MCF 10A (cell line): ENCODE results near the gene RCE1. TPM values are rescaled to one million over a fixed set of nuclear protein-coding genes. Genes with fewer than 3 reads are reported as not detected.

Experiments
- BruUV-seq: library from RNA; stranded (reverse); fragments of 400-500 nt; replicated peaks from 2 replicates; lab custom pipeline; 2021; lab: Mats Ljungman, UMichigan
- CTCF ChIA-PET: fragments of 300-600 bp; sonication (Branson Sonifier 250); formaldehyde crosslinking; extraction: SDS; loops from one replicate; lab custom pipeline; 2021; ENCODE audit warnings: antibody characterized with exemption, inconsistent platforms; lab: Yijun Ruan, JAX
- POLR2A ChIA-PET: fragments of 300-600, 350-650 bp; sonication (Branson Sonifier 250); formaldehyde crosslinking; extraction: SDS; loops from one replicate; lab custom pipeline; 2020; ENCODE audit warnings: antibody characterized with exemption, inconsistent platforms; lab: Yijun Ruan, JAX
- DNase-seq: peaks from one replicate; pipeline ENCODE4 v3.0.0-alpha.2; 2018; ENCODE audit not compliant: unreplicated experiment
- H3K27ac Mint-ChIP-seq: one replicate; pipeline ENCODE4 v1.8.0; 2022; ENCODE audit warnings: mild to moderate bottlenecking, low read depth, mixed read lengths; ENCODE audit not compliant: unreplicated experiment
- H3K27me3 Mint-ChIP-seq: one replicate; pipeline ENCODE4 v1.8.0; 2022; ENCODE audit warnings: mixed read lengths; ENCODE audit not compliant: insufficient read depth, unreplicated experiment
- H3K36me3 Mint-ChIP-seq: one replicate; pipeline ENCODE4 v1.8.0; 2022; ENCODE audit warnings: mild to moderate bottlenecking, moderate library complexity, mixed read lengths; ENCODE audit not compliant: insufficient read depth, unreplicated experiment
- H3K4me1 Mint-ChIP-seq: one replicate; pipeline ENCODE4 v1.8.0; 2022; ENCODE audit warnings: mixed read lengths; ENCODE audit not compliant: insufficient read depth, unreplicated experiment
- H3K4me3 Mint-ChIP-seq: one replicate; pipeline ENCODE4 v1.8.0; 2022; ENCODE audit warnings: mild to moderate bottlenecking, moderate library complexity, mixed read lengths; ENCODE audit not compliant: unreplicated experiment
- H3K9me3 Mint-ChIP-seq: one replicate; pipeline ENCODE4 v1.8.0; 2022; ENCODE audit warnings: mixed read lengths; ENCODE audit not compliant: unreplicated experiment
- CTCF ChIP-seq: fragments of 200-600 bp; IDR thresholded peaks from one replicate; pipeline ENCODE4 v1.8.0; 2022; ENCODE audit warnings: antibody characterized with exemption, mild to moderate bottlenecking; ENCODE audit not compliant: unreplicated experiment
- intact Hi-C: fragments of 100-400 bp; cut with micrococcal nuclease; formaldehyde crosslinking; loops from 2 replicates; pipeline ENCODE4 v1.14.1; 2022
- total RNA-seq: library from RNA; stranded (reverse); gene quantifications from 2 replicates; pipeline ENCODE4 v1.2.3, GENCODE V29; 2022

The RCE1 gene
- total RNA-seq, 1 experiment from 2014 or later: 23.3 TPM

GRCh38 chr11:66881927-66882452 lies 38.7 kb downstream of the RCE1 start:
- TF ChIP-seq CTCF: no peak
- Mint-ChIP-seq H3K4me3 (no peak overlapping the region), H3K9me3 (no peaks in the 10 kb centered on the region), H3K27me3 (no peaks in the 10 kb centered on the region), H3K36me3 (peaks cover 6% of the 10 kb centered on the region), H3K27ac (no peak overlapping the region), H3K4me1 (peaks cover 54% of the 10 kb centered on the region)
- no TSS peak for BruUV-seq
- POLR2A ChIA-PET: interaction anchor here (0.5 to 3.7 kb wide), 4 partner anchors 8 to 76 kb away, joined by 3 to 26 read pairs (median 6); partner anchors contain the start of genes PC and RCE1
- CTCF ChIA-PET: interaction anchor here (0.5 to 2.0 kb wide), 6 partner anchors 9 to 173 kb away, joined by 3 to 8 read pairs (median 3); partner anchors contain the start of gene C11orf86
- DNase-seq: no peak
- intact Hi-C loops: no loop called here

DNA sequence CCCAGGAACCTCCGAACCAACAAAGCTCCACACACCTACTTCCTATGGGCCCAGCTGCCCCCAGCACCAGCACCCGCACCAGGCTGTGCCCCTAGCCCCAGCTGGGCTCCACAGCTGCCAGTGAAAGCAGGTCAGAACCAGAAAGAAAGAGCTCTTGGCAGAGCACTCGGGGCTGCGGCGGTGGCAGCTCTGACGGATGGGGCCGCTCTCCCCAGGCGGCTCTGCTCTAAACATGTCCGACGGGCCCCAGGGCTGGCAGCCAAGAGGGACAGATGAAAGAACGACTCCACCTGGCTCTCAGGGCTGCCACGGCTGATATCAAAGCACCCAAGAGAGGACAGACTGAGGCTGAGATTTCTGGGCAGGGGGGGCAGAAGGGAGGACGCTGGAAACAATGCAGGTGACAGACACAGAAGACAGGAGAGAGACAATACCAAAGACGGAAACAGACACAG lies 39.3 kb downstream of the RCE1 start:
- BruUV-seq: no TSS peak
- Mint-ChIP-seq H3K27me3 (no peaks in the 10 kb centered on the region), H3K27ac (no peak overlapping the region), H3K9me3 (no peaks in the 10 kb centered on the region), H3K4me3 (no peak overlapping the region), H3K4me1 (peaks cover 54% of the 10 kb centered on the region), H3K36me3 (peaks cover 6% of the 10 kb centered on the region)
- intact Hi-C loops: no loop called here
- TF ChIP-seq CTCF: no peak
- CTCF ChIA-PET: interaction anchor here (0.6 kb wide), 1 partner anchor 93 kb away, joined by 3 read pairs; no protein-coding TSS in a partner anchor
- POLR2A ChIA-PET: interaction anchor here (0.5 to 3.7 kb wide), 2 partner anchors 9 to 75 kb away, joined by 3 to 26 read pairs; partner anchors contain the start of gene PC
- DNase-seq: no peak

DNA sequence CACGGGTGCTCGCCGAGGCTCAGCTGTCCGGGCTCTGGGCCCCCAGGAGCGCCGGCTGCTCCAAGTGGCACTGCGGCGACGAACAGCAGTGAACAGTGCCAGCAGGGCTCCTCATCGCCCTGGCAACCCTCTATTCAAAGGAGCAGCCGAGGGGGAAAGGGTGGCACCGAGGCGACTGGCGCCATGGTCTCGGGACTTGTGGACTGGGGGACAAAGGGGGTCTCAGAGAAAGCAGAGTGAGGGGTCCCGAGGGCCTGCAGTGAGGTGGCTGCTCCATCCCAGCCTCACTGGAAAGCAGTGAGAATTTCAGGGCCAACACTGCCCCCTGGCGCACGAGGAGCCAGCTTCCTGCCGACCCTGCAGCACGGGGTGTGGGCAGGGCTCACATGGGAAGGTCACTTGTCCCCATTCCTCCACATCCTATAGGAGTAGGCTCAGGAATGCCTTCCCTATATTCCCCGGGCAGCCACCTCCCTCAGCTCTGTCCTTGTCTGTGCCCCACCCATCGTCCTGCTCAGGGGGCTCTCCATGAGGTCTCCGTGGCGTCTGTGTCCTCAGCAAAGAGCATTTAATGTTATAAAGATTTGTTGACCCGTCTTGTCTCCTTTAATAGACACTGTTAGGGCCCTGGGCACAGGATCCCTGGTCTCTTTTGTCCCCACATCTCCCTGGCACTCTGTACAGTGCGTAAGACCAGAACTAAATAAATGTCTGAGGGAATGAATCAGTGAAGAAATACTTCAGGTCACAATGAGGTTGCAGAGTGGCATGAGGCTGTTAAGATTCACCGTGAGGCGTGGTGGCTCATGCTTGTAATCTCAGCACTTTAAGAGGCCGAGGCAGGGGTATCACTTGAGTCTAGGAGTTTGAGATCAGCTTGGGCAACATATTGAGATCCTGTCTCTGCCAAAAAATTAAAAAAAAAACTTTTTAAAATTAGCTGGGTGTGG lies 40.0 kb downstream of the RCE1 start:
- H3K4me1 Mint-ChIP-seq: peaks cover 54% of the 10 kb centered on the region
- H3K36me3 Mint-ChIP-seq: peaks cover 6% of the 10 kb centered on the region
- TF ChIP-seq CTCF: peak; percentile 7
- peak; percentile 56 for DNase-seq
- intact Hi-C loops: no loop called here
- no TSS peak for BruUV-seq
- CTCF ChIA-PET: interaction anchor here (0.6 to 0.7 kb wide), 2 partner anchors 12 to 92 kb away, joined by 3 to 4 read pairs; no protein-coding TSS in a partner anchor
- no peak overlapping the region for H3K27ac Mint-ChIP-seq
- no peaks in the 10 kb centered on the region for H3K9me3 Mint-ChIP-seq
- POLR2A ChIA-PET: interaction anchor here (0.6 to 0.7 kb wide), 2 partner anchors 11 to 198 kb away, joined by 3 read pairs; no protein-coding TSS in a partner anchor
- H3K4me3 Mint-ChIP-seq: no peak overlapping the region
- H3K27me3 Mint-ChIP-seq: no peaks in the 10 kb centered on the region
